Stimulated activated CD4-positive, alpha-beta T cell treated with anti-CD3 and anti-CD28 coated beads, Interleukin-4, amount 100 ng/mL, for 48 hours (primary cell): Measurements from ENCODE around the gene TLNRD1.

Source experiments
- DNase-seq, 2 donors: peaks; one replicate each; pipeline ENCODE4 v3.0.0-alpha.2; 2020; ENCODE audit warnings: low read depth in 2 of 2

TLNRD1 gene

GRCh38 chr15:80977627-80978036 is 23.1 kb upstream of the TLNRD1 start:
- DNase-seq: peak; percentile 33 to 36

DNA sequence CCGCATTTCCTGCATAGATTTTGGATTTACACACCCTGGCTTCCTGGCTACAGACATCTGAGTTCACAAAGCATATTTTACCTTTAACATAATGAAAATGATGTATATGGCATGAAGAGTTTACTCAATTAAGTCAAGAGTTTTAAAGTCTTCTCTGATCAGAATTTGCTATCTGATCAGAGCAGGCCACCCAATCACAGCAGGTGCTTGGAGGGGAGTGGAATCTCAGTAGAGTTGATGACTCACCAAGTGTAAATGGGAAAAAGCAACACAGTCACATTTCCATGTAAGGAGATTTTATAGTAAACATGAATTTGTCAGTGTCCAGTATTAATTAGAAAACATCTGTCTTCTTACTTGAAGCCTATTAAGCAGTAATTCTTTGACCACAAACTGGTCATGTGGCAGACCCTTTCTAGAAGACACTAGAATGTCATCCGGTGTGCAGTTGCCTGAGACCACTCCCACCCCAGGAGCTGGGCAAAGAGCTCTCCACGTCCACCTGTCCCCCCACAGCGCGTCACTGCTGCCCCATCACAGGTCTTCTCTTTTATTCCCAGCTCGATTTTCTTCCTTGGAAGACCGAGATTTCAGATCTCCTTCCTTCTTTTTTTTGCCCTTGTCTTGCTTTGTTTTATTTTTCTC is 21.9 kb upstream of the TLNRD1 start:
- DNase-seq: no peak

GRCh38 chr15:80979538-80980200 is 21.1 kb upstream of the TLNRD1 start:
- no peak for DNase-seq

DNA sequence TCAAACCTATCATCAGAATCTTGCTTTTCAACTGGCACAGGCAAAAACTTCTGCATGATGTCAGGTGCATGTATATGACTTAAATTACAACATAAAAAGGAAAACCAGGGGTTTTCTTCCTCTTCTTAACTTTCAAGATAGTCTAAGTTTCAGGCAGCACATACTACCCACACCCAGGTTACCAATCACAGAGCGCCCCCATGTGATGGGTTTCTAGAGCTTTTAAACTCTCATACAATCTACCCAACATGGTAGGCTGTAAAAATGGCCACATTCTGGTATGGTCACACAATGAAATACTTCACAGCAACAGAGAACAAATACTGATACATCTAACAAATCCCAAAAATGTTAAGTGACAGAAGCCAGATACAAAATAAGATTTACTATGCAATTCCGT is 18.5 kb upstream of the TLNRD1 start:
- no peak for DNase-seq

DNA sequence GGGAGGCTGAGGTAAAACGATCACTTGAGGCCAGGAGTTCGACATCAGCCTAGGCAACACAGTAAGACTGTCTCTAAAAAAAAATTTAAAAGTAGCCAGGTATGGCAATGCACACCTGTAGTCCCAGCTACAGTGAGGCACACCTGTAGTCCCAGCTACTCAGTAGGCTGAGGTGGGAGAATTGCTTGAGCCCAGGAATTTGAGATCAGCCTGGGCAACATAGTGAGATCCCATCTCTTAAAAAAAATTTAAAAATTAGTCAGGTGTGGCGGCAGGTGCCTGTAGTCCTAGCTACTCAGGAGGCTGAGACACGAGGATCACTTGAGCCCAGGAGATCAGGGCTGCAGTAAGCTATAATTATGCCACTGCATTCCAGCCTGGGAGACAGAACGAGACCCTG is 17.9 kb upstream of the TLNRD1 start:
- DNase-seq: no peak

GRCh38 chr15:80984856-80985255 is 15.9 kb upstream of the TLNRD1 start:
- DNase-seq: no peak

GRCh38 chr15:80985981-80986380 is 14.7 kb upstream of the TLNRD1 start:
- DNase-seq: no peak

GRCh38 chr15:80986487-80986886 is 14.2 kb upstream of the TLNRD1 start:
- DNase-seq: no peak

- no peak for DNase-seq
Observed at GRCh38 chr15:80988148-80988796, 12.5 kb upstream of the TLNRD1 start.

GRCh38 chr15:80989081-80989517 is 11.6 kb upstream of the TLNRD1 start:
- DNase-seq: no peak

GRCh38 chr15:80989518-80990478 is 10.9 kb upstream of the TLNRD1 start, which contains the start of gene MESD:
Gene MESD (minus strand): TSS chr15:80989819. CDS start chr15:80989791, 28 bp downstream.
- peak; percentile 97 to 100 for DNase-seq

GRCh38 chr15:80990955-80991354 is 9.8 kb upstream of the TLNRD1 start:
- no peak for DNase-seq

DNA sequence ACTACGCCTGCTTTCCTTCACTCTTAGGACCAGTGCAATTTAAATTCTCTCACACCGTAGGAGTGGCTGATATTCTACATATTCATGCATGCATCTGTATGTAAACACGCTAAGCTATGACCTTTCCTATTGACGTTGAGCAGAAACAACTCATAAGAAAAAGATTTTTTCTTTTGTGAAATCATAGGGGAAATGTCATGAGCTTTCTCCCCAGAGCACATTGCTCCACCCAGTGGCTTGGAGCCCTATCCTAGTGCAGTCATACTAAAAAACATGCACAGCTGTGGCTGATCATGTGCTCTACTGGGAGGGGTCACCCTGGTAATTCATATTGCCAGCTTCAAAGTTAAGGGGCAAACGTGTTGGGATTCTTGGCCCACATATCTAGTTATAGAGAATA is 9.3 kb upstream of the TLNRD1 start:
- no peak for DNase-seq

DNA sequence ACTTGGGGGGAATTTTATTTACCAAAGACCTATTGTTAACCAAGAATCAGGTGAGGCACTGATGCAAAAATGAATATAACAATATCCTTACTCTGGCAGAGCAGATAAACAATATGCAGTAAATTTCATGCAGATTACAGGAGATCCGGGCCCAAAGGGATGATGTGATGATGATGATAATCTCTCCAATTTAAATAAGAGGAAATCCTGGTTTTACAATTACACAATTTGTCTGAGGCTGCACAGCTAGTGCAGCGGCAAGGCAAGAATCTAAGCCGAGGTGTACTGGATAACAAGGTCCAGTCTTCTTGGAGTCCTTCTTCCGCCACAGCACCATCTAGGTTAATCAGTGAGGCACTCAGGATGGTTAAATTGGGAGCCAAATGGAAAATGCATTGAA is 8.7 kb upstream of the TLNRD1 start:
- DNase-seq: no peak

DNA sequence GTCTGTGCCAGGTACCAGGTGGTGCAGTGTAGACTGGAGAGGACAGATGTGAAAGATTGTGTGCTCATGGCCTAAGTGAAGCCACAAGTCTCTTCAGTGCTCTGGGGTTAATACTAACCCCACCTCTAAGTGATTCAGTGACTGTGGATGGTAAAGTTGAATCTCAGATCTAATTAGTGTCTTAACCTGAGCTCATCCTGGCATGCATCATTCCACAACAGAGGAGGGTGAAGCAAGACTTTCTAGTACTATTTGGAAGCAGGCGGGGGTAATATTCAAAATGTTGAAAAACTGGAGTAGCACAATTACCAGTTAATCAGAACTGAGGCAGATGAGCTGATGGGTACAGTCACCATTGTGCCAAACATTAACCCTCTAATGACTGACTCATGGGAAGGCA is 8.3 kb upstream of the TLNRD1 start:
- DNase-seq: no peak

DNA sequence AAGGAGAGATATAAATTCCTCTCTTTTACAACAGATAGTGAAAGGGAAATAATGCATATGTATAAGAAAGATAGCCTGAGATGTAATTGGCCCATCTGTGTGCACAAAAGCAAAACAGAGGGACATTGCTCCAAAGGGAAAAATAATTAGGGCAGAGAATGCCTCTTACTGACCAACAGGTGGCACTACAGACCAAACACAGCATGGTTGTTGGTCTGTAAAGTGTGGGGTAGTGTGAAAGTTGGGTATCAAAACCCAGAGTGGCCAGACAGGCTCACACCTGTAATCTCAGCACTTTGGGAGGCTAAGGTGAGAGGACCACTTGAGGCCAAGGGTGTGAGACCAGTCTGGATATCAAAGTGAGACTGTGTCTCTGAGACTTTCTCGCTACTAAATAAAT is 4.5 kb upstream of the TLNRD1 start:
- no peak for DNase-seq

GRCh38 chr15:80997692-80998091 is 3.0 kb upstream of the TLNRD1 start:
- no peak for DNase-seq

GRCh38 chr15:80998251-80998650 is 2.5 kb upstream of the TLNRD1 start:
- DNase-seq: no peak

DNA sequence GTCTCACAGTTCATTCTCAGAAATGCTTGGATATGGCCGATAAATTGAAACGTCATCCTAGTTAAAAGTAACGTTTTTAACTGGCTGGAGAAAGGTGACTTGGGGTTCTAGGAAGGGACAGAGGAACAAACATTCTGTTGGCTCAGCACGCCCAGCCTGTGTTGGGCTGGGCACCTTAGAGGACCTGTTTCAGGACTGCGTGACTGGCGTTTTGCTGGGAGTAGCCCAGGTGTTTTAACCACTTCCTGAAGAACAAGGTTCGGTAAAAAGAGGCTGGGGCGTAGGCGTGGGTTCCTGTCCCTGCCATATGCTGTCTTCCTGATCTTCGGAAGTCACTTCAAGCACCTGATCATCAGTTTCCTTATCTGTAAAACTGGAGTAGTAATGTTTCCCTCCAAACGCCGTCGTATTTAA is 1.1 kb upstream of the TLNRD1 start:
- DNase-seq: peak in 1 of 2 donors; percentile 51

DNA sequence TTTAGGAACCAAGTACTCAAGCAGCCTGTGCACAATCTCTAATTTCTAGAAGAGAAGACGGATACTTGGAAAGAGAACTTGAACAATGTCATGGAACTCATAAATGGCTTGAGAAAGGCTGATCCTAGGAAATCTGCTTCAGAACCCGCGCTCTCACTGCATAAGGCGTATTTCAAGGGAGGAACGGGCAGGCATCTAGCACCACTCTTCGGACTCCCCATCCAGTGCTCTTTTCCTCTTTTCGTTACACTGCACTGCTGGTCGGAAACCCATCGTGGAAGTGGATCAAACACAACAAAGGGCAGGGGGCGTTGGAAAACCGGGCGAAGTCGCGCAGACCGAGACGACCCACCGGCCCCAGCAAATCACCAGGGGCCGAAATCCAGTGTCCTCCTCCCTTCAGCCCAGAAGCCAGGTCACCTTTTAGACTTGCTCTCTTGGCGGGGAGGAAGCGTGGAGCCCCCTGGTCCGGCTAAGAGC is 539 bp upstream of the TLNRD1 start:
- no peak for DNase-seq

- DNase-seq: peak in 1 of 2 donors; percentile 37
Observed at GRCh38 chr15:81001152-81002008, 657 bp downstream of the TLNRD1 start.
